ENCODE data around the gene DVL1.
"Not testable (repeated sequence)": the region's sequence is repeated elsewhere in the genome, so short reads cannot be mapped to it uniquely, and the experiment has no call there.

GRCh38 chr1:1385339-1385738 lies 36.1 kb upstream of the DVL1 start:
- not testable (repeated sequence) for TF ChIP-seq CTCF, POLR2A, EP300 (IDR thresholded peaks at IDR 0.05)

All from tibial nerve (tissue), 4 donors.